WI38 (cell line): Measurements from ENCODE around the gene PEX13.
"Not testable (repeated sequence)": the region's sequence is repeated elsewhere in the genome, so short reads cannot be mapped to it uniquely, and the experiment has no call there.

Source experiments
- H3K4me3 ChIP-seq: 2 replicates; pipeline ENCODE4 v1.5.1; 2011; ENCODE audit warnings: low read depth, mild to moderate bottlenecking, control low read depth, low read length
- TF ChIP-seq, protein P1 (sequence below): IDR thresholded peaks from 2 replicates; pipeline ENCODE4 v1.5.1; 2012; ENCODE audit warnings: low read depth, mild to moderate bottlenecking, control low read depth, low read length

The PEX13 gene

DNA sequence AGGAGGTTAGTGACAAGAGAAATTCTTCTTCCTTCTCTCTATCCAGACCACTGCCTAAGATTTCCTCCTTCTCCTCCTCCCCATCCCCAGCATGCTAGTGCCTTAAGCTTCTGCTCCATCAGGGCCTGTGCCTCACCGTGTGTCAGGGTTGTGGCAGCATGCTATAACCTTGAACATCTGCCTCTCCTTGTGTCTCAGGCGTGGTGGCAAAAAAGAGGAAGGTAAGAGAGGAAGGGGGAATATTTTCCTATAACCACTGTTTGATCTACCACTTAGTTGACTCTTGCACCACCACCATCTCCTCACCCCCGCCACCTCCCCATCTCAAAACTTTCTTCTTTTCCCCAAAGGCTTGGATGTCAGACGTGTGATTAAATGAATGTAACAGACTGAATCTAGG is 38.3 kb upstream of the PEX13 start:
- TF ChIP-seq, protein P1, sequence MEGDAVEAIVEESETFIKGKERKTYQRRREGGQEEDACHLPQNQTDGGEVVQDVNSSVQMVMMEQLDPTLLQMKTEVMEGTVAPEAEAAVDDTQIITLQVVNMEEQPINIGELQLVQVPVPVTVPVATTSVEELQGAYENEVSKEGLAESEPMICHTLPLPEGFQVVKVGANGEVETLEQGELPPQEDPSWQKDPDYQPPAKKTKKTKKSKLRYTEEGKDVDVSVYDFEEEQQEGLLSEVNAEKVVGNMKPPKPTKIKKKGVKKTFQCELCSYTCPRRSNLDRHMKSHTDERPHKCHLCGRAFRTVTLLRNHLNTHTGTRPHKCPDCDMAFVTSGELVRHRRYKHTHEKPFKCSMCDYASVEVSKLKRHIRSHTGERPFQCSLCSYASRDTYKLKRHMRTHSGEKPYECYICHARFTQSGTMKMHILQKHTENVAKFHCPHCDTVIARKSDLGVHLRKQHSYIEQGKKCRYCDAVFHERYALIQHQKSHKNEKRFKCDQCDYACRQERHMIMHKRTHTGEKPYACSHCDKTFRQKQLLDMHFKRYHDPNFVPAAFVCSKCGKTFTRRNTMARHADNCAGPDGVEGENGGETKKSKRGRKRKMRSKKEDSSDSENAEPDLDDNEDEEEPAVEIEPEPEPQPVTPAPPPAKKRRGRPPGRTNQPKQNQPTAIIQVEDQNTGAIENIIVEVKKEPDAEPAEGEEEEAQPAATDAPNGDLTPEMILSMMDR = no peak

DNA sequence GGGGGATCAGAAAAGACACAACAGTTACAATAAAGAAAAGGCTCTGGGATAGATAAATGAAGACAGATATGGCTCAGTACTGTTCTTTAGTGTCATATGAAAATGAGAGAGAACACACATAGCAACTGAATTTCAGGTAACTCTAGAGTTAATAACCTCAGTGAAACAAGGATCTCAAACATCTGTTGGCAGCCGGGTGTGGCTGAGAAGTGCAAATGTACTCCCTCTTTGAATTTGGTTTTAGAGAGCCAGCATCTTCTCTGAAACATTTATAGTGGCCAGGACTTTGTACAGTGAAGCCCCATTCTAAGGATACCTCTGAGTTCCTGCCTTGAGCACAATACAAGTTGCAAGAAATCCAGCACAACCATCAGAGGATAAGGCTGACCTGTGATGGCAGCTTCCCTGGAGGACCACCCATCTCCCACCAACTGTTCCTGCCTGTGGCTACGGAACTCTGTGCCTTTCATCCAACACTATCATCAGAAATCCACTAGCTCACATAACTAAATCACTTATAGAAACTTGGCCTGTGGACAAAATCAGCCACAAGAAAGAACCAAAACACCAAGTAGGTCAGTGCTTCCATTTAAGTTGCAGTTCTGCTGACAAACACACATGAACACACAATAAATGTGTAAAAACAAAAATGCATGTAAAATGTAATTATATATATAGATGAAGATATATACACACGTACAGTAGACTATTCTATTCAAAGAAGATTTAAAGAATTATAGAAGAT is 37.3 kb upstream of the PEX13 start:
- TF ChIP-seq, protein P1 = no peak
- no peak overlapping the region for H3K4me3 ChIP-seq

More for the DNA sequence above, 38.3 kb upstream of the PEX13 start:
- no peak overlapping the region for H3K4me3 ChIP-seq

DNA sequence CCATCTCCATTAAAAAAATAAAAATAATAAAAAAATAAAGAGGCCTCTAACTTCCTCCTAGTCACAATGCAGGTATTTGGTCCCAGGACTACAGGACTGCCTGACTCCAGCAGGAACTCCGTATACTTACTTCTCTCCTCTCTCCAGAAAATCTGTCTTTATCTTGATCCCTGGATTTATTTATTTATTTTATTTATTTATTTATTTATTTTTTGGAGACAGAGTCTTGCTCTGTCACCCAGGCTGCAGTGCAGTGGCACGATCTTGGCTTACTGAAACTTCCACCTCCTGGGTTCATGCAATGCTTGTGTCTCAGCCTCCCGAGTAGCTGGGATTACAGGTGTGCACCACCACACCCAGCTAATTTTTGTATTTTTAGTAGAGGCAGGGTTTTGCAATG is 35.5 kb upstream of the PEX13 start:
- H3K4me3 ChIP-seq = not testable (repeated sequence)

DNA sequence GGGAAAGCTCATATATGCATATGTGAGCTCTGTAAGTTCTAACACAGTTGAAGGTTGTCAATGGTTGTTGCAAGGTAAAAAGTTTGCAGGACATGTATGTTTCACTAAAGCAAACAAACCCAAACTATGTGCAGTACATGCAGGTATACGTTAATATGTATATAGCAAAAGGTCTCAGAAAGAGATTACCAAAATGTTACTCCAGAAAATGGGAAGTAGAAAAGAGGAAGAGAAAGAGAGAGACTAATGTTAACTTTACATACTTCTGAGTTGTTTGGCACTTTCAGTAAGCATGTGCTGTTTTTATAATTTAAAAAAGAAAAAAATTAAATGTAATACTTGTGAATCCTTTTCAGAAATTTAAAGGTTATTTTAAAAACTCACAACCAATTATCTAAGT is 32.8 kb upstream of the PEX13 start:
- no peak overlapping the region for H3K4me3 ChIP-seq
- TF ChIP-seq, protein P1 = no peak

DNA sequence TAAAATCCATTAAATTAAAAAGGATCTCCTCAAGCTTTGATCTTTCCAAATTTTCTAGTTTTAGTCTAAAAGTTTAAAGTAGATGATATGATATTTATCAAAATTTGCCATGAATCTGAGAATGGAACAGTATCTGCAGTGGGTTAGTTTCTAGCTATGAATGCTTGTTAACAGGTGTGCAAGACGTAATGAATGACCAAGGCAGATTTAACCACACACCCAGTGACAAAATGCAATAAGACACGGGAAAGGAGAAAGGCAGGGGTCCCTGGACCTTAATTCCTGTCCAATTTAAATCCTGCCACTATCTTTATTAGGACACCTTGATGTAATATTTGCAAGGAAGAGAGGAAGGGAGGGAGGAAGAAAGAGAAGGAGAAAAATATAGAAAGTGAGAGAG is 30.5 kb upstream of the PEX13 start:
- TF ChIP-seq, protein P1 = no peak
- no peak overlapping the region for H3K4me3 ChIP-seq

DNA sequence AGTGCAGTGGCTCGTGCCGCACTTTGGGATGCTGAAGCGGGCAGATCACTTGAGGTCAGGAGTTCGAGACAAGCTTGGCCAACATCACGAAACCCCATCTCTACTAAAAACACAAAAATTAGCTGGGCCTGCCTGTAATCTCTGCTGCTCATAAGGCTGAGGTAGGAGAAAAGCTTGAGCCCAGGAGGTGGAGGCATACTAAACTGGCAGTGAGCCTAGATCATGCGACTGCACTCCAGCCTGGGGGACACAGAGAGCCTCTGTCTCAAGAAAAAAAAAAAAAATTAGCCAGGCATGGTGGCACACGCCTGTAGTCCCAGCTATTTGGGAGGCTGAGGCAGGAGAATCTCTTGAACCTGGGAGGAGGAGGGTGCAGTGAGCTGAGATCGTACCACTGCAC is 29.9 kb upstream of the PEX13 start:
- not testable (repeated sequence) for H3K4me3 ChIP-seq

DNA sequence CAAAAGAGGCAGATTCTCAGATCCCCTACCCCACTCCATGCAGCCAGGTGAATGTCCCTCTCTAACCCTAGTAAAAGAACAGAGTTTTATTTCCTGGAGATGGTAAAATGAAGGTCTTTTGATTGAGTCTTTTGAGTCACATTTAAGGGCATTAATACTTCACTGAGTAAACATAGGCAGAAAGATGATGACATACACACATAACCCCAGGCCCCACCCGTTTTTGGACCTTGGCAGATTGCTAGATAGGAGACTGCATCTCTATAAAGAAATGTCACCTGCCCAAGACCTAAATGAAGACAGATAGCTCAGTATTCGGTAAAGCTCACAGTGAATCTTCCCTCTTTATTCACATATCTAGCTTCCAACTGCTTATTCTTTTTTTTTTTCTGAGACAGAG is 28.3 kb upstream of the PEX13 start:
- TF ChIP-seq, protein P1 = no peak

DNA sequence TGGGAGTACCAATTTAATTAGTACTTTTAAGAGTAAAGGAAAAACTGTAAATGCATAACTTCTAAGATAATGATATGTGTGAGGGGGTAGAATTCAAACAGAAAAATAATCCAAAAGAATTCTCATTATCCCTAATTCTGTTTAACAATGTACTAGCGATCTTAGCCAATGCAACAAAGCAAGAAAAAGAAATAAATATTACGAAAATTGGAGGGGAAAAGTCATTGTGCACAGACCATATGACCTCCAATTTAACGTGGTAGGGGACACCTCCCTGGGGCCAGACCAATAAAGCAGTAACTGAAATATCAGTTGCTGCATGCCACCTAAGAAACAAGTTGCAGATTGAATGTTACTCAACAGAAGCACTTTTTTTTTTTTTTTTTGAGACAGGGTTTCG is 25.9 kb upstream of the PEX13 start:
- TF ChIP-seq, protein P1 = no peak

More for the DNA sequence above, 28.3 kb upstream of the PEX13 start:
- H3K4me3 ChIP-seq = no peak overlapping the region

More for the DNA sequence above, 25.9 kb upstream of the PEX13 start:
- H3K4me3 ChIP-seq = no peak overlapping the region
